Neural cell (in vitro differentiated cells): ENCODE measurements around the gene AGAP3. TPM values are rescaled to one million over a fixed set of nuclear protein-coding genes. Genes with fewer than 3 reads are reported as not detected.

Source experiments
- H2AFZ ChIP-seq: fragments of 200-600, 300-800 bp; sonication (generic), shearing (Covaris generic); 2 replicates; pipeline ENCODE4 v1.6.0; 2014; ENCODE audit warnings: low read depth, mild to moderate bottlenecking, antibody characterized with exemption, low read length, moderate library complexity
- H3F3A ChIP-seq: fragments of 200-600 bp; shearing (Covaris generic); 2 replicates; pipeline ENCODE4 v1.6.1; 2016; ENCODE audit warnings: mild to moderate bottlenecking, moderate library complexity, mixed read lengths, antibody characterized with exemption, low read length; ENCODE audit not compliant: insufficient read depth, poor library complexity, severe bottlenecking
- H3K27ac ChIP-seq: fragments of 200-600, 300-800 bp; sonication (generic), shearing (Covaris generic); 2 replicates; pipeline ENCODE4 v1.5.1; 2014; ENCODE audit warnings: mild to moderate bottlenecking, low read length, moderate library complexity
- H3K27me3 ChIP-seq: fragments of 300-800, 200-600 bp; sonication (generic), shearing (Covaris generic); 2 replicates; pipeline ENCODE4 v1.6.0; 2014; ENCODE audit warnings: mild to moderate bottlenecking, low read depth, low read length, moderate library complexity; ENCODE audit not compliant: insufficient read depth
- H3K36me3 ChIP-seq: fragments of 300-800, 200-600 bp; sonication (generic), shearing (Covaris generic); 2 replicates; pipeline ENCODE4 v1.5.1; 2014; ENCODE audit warnings: mild to moderate bottlenecking, antibody characterized with exemption, low read length, moderate library complexity; ENCODE audit not compliant: insufficient read depth
- H3K4me2 ChIP-seq: fragments of 300-800, 200-600 bp; sonication (generic), shearing (Covaris generic); 2 replicates; pipeline ENCODE4 v1.6.0; 2014; ENCODE audit warnings: mild to moderate bottlenecking, low read length
- H3K4me3 ChIP-seq: fragments of 300-800, 200-600 bp; sonication (generic), shearing (Covaris generic); 2 replicates; pipeline ENCODE4 v1.5.1; 2014; ENCODE audit warnings: mild to moderate bottlenecking, low read length, moderate library complexity
- H3K79me2 ChIP-seq: fragments of 200-600 bp; shearing (Covaris generic); replicated peaks from 2 replicates; pipeline ENCODE4 v1.6.0; 2014; ENCODE audit warnings: mild to moderate bottlenecking, low read length, moderate library complexity; ENCODE audit not compliant: insufficient read depth
- H3K9ac ChIP-seq: fragments of 300-800, 200-600 bp; sonication (generic), shearing (Covaris generic); 2 replicates; pipeline ENCODE4 v1.6.1; 2016; ENCODE audit warnings: mild to moderate bottlenecking, low read length, mixed read lengths
- H3K9me2 ChIP-seq: fragments of 200-600 bp; shearing (Covaris generic); 2 replicates; pipeline ENCODE4 v1.6.1; 2016; ENCODE audit warnings: mild to moderate bottlenecking, low read length, mixed read lengths; ENCODE audit not compliant: insufficient read depth
- H3K9me3 ChIP-seq: fragments of 200-600, 300-800 bp; sonication (generic), shearing (Covaris generic); 2 replicates; pipeline ENCODE4 v1.6.1; 2016; ENCODE audit warnings: mild to moderate bottlenecking, mixed run types, low read length, moderate library complexity, mixed read lengths
- H4K20me1 ChIP-seq: fragments of 200-600 bp; shearing (Covaris generic); 2 replicates; pipeline ENCODE4 v1.6.1; 2016; ENCODE audit warnings: mild to moderate bottlenecking, mixed run types; ENCODE audit not compliant: insufficient read depth
- EP300 ChIP-seq: fragments of 450-650 bp; conservative IDR thresholded peaks from 2 replicates; pipeline ENCODE4 v1.6.1; 2014; ENCODE audit warnings: antibody characterized with exemption, mild to moderate bottlenecking, moderate library complexity; ENCODE audit not compliant: poor library complexity, severe bottlenecking
- EZH2 ChIP-seq: fragments of 200-600, 300-800 bp; shearing (Covaris generic), sonication (generic); IDR thresholded peaks from 2 replicates; pipeline ENCODE4 v1.6.1; 2014; ENCODE audit warnings: antibody characterized with exemption, low read length, borderline replicate concordance, mild to moderate bottlenecking; ENCODE audit not compliant: insufficient read depth, poor library complexity, severe bottlenecking
- MXI1 ChIP-seq: fragments of 450-650 bp; conservative IDR thresholded peaks from 2 replicates; pipeline ENCODE4 v1.6.1; 2014; ENCODE audit warnings: antibody characterized with exemption, mild to moderate bottlenecking; ENCODE audit not compliant: poor library complexity, severe bottlenecking
- POLR2AphosphoS5 ChIP-seq: IDR thresholded peaks from 2 replicates; pipeline ENCODE4 v1.6.1; 2012
- RAD21 ChIP-seq: fragments of 450-650 bp; conservative IDR thresholded peaks from 2 replicates; pipeline ENCODE4 v1.6.1; 2014; ENCODE audit warnings: antibody characterized with exemption, mild to moderate bottlenecking, moderate library complexity
- REST ChIP-seq: IDR thresholded peaks from 2 replicates; pipeline ENCODE4 v1.6.1; 2012; ENCODE audit warnings: borderline replicate concordance
- SMC3 ChIP-seq: fragments of 450-650 bp; conservative IDR thresholded peaks from 2 replicates; pipeline ENCODE4 v1.6.1; 2014; ENCODE audit warnings: antibody characterized with exemption, mild to moderate bottlenecking, moderate library complexity; ENCODE audit not compliant: poor library complexity
- TAF1 ChIP-seq: IDR thresholded peaks from 2 replicates; pipeline ENCODE4 v1.6.1; 2012; ENCODE audit warnings: low read depth
- polyA plus RNA-seq: library from polyadenylated mRNA; depleted of rRNA; stranded (reverse); fragments of >200 nt; gene quantifications from 2 replicates; pipeline ENCODE4 v1.2.3, GENCODE V29; 2014
- TF ChIP-seq, protein P1 (sequence below): fragments of 450-650 bp; IDR thresholded peaks from 2 replicates; pipeline ENCODE4 v1.5.1; 2014; ENCODE audit warnings: antibody characterized with exemption, mild to moderate bottlenecking, moderate library complexity; ENCODE audit not compliant: poor library complexity, severe bottlenecking

The AGAP3 gene
- polyA plus RNA-seq, 1 donor from 2014 or later: 117 TPM

DNA sequence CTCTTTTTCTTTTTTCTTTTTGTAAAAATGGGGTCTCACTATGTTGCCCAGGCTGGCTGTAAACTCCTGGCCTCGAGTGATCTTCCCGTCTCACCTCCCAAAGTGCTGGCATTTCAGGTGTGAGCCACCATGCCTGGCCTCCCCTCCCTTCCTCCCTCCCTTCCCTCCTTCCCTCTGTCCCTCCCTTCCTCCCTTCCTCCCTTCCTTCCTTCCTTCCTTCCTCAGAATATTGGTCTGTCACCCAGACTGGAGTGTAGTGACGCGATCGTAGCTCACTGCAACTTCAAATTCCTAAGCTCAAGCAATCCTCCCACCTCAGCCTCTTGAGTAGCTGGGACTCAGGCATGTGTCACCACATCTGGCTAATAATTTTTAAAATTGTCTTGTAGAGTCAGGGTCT, 8.4 kb downstream of the AGAP3 start:
- H3K9me2 ChIP-seq: no peaks in the 10 kb centered on the region
- no peak overlapping the region for H3K4me3 ChIP-seq
- H3F3A ChIP-seq: no peaks in the 10 kb centered on the region
- H3K27me3 ChIP-seq: no peaks in the 10 kb centered on the region
- H3K9me3 ChIP-seq: no peaks in the 10 kb centered on the region
- H2AFZ ChIP-seq: no peak overlapping the region
- H4K20me1 ChIP-seq: peaks cover 27% of the 10 kb centered on the region
- H3K79me2 ChIP-seq: peaks cover 69% of the 10 kb centered on the region
- no peak overlapping the region for H3K9ac ChIP-seq
- no peak overlapping the region for H3K4me2 ChIP-seq
- no peak overlapping the region for H3K27ac ChIP-seq
- TF ChIP-seq EZH2 (no peak), TAF1 (no peak), RAD21 (no peak), MXI1 (no peak), EP300 (no peak), REST (no peak), POLR2AphosphoS5 (no peak), SMC3 (no peak)
- TF ChIP-seq, protein P1, sequence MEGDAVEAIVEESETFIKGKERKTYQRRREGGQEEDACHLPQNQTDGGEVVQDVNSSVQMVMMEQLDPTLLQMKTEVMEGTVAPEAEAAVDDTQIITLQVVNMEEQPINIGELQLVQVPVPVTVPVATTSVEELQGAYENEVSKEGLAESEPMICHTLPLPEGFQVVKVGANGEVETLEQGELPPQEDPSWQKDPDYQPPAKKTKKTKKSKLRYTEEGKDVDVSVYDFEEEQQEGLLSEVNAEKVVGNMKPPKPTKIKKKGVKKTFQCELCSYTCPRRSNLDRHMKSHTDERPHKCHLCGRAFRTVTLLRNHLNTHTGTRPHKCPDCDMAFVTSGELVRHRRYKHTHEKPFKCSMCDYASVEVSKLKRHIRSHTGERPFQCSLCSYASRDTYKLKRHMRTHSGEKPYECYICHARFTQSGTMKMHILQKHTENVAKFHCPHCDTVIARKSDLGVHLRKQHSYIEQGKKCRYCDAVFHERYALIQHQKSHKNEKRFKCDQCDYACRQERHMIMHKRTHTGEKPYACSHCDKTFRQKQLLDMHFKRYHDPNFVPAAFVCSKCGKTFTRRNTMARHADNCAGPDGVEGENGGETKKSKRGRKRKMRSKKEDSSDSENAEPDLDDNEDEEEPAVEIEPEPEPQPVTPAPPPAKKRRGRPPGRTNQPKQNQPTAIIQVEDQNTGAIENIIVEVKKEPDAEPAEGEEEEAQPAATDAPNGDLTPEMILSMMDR: no peak
- no peaks in the 10 kb centered on the region for H3K36me3 ChIP-seq

DNA sequence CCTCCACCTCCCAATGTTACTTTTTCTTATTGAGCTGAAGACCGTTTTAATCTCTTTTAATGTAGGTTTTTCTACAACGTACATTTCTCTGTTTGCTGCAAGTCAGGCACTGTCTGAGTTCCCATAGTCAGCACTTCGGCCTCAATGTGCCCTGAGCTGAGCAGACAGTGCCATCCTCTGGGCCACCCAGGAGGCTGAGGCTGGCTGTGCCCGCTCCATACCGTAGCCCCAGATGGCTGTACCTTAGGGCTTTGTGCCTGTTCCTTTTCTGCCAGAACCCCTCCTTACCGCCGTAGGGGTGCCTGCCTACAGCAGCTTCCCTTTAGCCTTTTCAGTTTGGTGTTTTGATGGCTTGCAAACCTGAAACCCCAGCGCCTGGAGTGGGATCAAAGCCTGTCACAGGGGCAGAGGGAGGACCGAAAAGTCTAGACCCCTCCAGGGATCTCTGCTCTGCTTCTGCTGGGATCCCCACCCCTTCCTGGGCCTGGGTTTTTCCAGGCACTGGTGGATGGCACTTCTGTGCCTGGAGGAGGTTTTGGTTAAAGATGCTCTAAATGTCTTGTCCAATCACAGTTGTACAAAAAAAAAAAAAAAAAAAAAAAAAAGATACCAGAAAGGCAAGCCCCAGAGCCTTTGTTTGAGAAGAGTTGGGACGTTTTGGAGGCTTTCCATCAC, 9.0 kb downstream of the AGAP3 start:
- no peak overlapping the region for H3K4me2 ChIP-seq
- no peaks in the 10 kb centered on the region for H3K9me3 ChIP-seq
- H3K36me3 ChIP-seq: no peaks in the 10 kb centered on the region
- no peaks in the 10 kb centered on the region for H3F3A ChIP-seq
- H2AFZ ChIP-seq: no peak overlapping the region
- TF ChIP-seq MXI1: no peak
- no peak for TF ChIP-seq RAD21
- TF ChIP-seq EP300: no peak
- TF ChIP-seq, protein P1: no peak
- no peak for TF ChIP-seq TAF1
- TF ChIP-seq POLR2AphosphoS5: no peak
- TF ChIP-seq SMC3: no peak
- no peak for TF ChIP-seq REST
- TF ChIP-seq EZH2: no peak
- no peak overlapping the region for H3K27ac ChIP-seq
- H4K20me1 ChIP-seq: peaks cover 24% of the 10 kb centered on the region
- H3K27me3 ChIP-seq: no peaks in the 10 kb centered on the region
- no peak overlapping the region for H3K9ac ChIP-seq
- H3K4me3 ChIP-seq: no peak overlapping the region
- peaks cover 68% of the 10 kb centered on the region for H3K79me2 ChIP-seq
- H3K9me2 ChIP-seq: no peaks in the 10 kb centered on the region
